ENCODE measurements around the gene TTBK1.

Gene TTBK1

DNA sequence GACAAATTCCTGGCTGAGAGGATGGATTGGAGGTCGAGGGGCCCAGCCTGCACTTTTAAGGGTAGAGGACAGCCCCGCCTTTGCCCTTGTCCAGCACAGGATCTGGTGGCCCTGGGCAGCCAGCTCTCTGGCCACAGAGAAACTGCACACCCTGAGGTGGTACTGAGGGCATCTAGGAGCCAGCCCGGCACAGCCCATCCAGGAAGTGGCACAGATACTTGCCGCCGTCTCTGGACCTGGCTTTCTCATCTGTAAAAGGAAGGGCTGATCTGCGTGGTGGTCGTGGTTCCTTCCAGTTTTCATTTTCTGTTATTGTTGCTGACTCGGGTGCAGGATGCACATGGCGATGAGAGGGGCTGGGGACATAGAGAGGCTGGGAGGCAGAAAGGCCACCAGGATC lies 38.8 kb downstream of the TTBK1 start:
- Mint-ChIP-seq H3K27me3 (peaks cover 18% of the 10 kb centered on the region), H3K4me1 (ENCODE audit: low read depth) (no peaks in the 10 kb centered on the region), H3K4me3 (no peak overlapping the region), H3K9me3 (no peaks in the 10 kb centered on the region), H3K36me3 (ENCODE audit: low read depth) (no peaks in the 10 kb centered on the region), H3K27ac (no peak overlapping the region)

DNA sequence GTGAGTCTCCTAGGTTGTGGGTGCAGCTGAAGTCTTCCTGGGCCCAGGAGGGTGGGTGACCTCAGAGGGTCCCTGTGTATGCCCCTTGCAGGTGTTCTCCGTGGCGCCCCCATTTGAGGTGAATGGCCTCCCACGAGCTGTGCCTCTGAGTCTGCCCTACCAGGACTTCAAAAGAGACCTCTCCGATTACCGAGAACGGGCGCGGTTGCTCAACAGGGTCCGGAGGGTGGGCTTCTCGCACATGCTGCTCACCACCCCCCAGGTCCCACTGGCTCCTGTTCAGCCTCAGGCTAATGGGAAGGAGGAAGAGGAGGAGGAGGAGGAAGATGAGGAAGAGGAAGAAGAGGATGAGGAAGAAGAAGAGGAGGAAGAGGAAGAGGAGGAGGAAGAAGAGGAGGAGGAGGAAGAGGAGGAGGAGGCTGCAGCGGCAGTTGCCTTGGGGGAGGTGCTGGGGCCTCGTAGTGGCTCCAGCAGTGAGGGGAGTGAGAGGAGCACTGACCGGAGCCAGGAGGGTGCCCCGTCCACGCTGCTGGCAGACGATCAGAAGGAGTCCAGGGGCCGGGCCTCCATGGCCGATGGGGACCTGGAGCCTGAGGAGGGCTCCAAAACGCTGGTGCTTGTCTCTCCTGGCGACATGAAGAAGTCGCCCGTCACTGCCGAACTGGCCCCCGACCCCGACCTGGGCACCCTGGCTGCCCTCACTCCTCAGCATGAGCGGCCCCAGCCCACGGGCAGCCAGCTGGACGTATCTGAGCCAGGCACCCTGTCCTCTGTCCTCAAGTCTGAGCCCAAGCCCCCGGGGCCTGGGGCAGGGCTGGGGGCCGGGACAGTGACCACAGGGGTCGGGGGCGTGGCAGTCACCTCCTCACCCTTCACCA lies 39.6 kb downstream of the TTBK1 start:
- no peaks in the 10 kb centered on the region for H3K4me1 Mint-ChIP-seq (ENCODE audit: low read depth)

DNA sequence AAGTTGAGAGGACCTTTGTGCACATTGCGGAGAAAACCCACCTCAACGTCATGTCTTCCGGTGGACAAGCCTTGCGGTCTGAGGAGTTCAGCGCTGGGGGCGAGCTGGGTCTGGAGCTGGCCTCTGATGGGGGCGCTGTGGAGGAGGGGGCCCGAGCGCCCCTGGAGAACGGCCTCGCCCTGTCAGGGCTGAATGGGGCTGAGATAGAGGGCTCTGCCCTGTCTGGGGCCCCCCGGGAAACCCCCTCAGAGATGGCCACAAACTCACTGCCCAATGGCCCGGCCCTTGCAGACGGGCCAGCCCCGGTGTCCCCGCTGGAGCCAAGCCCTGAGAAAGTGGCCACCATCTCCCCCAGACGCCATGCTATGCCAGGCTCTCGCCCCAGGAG lies 40.2 kb downstream of the TTBK1 start:
- H3K4me1 Mint-ChIP-seq (ENCODE audit: low read depth): no peaks in the 10 kb centered on the region
- no peaks in the 10 kb centered on the region for H3K36me3 Mint-ChIP-seq (ENCODE audit: low read depth)
- H3K9me3 Mint-ChIP-seq: no peaks in the 10 kb centered on the region
- no peak overlapping the region for H3K4me3 Mint-ChIP-seq
- H3K27ac Mint-ChIP-seq: no peak overlapping the region
- peaks cover 17% of the 10 kb centered on the region for H3K27me3 Mint-ChIP-seq

More for the DNA sequence above, 39.6 kb downstream of the TTBK1 start:
- no peak overlapping the region for H3K27ac Mint-ChIP-seq
- no peaks in the 10 kb centered on the region for H3K9me3 Mint-ChIP-seq
- no peaks in the 10 kb centered on the region for H3K36me3 Mint-ChIP-seq (ENCODE audit: low read depth)
- H3K4me3 Mint-ChIP-seq: no peak overlapping the region
- peaks cover 17% of the 10 kb centered on the region for H3K27me3 Mint-ChIP-seq

DNA sequence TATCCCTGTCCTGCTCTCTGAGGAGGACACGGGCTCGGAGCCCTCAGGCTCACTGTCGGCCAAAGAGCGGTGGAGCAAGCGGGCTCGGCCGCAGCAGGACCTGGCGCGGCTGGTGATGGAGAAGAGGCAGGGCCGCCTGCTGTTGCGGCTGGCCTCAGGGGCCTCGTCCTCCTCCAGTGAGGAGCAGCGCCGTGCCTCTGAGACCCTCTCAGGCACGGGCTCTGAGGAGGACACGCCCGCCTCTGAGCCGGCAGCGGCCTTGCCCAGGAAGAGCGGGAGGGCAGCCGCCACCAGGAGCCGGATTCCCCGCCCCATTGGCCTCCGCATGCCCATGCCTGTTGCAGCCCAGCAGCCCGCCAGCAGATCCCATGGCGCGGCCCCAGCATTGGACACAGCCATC lies 40.6 kb downstream of the TTBK1 start:
- H3K27ac Mint-ChIP-seq: no peak overlapping the region
- H3K27me3 Mint-ChIP-seq: peaks cover 17% of the 10 kb centered on the region
- no peak overlapping the region for H3K4me3 Mint-ChIP-seq
- H3K36me3 Mint-ChIP-seq (ENCODE audit: low read depth): no peaks in the 10 kb centered on the region
- no peaks in the 10 kb centered on the region for H3K4me1 Mint-ChIP-seq (ENCODE audit: low read depth)
- H3K9me3 Mint-ChIP-seq: no peaks in the 10 kb centered on the region

DNA sequence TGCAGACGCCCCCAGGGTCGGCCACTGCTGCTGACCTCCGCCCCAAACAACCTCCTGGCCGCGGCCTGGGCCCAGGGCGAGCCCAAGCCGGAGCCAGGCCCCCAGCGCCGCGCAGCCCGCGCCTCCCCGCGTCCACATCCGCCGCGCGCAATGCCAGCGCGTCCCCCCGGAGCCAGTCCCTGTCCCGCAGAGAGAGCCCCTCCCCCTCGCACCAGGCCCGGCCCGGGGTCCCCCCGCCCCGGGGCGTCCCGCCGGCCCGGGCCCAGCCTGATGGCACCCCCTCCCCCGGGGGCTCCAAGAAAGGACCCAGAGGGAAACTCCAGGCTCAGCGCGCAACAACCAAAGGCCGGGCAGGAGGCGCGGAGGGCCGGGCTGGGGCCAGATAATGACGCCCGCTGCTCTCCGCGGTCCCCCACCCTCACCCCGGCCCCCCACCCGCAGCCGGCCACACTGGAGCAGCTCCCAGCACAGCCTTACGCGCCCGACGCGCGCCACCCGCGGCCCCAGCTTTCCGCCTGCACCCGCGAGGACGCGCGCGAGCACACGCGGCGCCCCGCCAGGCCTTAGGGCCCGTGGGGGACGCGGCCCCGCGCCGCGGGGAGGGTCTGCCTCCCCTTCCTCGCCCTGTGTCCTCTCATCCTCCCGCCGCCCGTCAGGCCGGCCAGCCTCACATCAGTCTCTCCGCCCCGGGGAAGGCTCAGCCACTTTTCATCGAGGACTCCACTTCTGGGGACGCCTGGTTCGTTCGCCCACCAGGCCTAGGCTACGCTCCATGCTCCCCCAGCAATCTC lies 41.9 kb downstream of the TTBK1 start:
- H3K36me3 Mint-ChIP-seq (ENCODE audit: low read depth): no peaks in the 10 kb centered on the region
- no peaks in the 10 kb centered on the region for H3K9me3 Mint-ChIP-seq
- H3K4me1 Mint-ChIP-seq (ENCODE audit: low read depth): no peaks in the 10 kb centered on the region
- H3K4me3 Mint-ChIP-seq: no peak overlapping the region
- no peak overlapping the region for H3K27ac Mint-ChIP-seq
- H3K27me3 Mint-ChIP-seq: peaks cover 17% of the 10 kb centered on the region

DNA sequence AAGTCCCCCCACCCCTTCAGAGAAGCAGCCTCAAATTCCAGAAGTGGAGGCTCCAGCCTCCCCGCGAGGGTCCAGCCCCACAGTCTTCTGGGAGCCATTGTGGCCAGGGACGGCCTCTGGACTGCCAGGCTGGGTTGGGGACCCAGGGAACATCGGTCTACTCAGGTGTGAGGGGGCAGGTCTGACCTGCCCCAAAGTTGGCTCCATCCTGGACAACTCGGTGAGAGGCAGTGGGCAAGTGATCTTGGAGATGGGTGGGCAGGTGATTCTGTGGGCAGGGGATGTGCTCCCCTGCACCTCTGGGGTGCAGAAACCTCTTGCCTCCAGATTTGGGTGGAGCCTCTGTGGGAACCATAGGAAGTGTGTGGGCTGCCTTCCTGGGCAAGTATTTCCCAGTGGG lies 42.6 kb downstream of the TTBK1 start:
- Mint-ChIP-seq H3K9me3 (no peaks in the 10 kb centered on the region), H3K27ac (no peak overlapping the region), H3K4me3 (no peak overlapping the region), H3K36me3 (ENCODE audit: low read depth) (no peaks in the 10 kb centered on the region), H3K27me3 (peaks cover 11% of the 10 kb centered on the region), H3K4me1 (ENCODE audit: low read depth) (no peaks in the 10 kb centered on the region)

DNA sequence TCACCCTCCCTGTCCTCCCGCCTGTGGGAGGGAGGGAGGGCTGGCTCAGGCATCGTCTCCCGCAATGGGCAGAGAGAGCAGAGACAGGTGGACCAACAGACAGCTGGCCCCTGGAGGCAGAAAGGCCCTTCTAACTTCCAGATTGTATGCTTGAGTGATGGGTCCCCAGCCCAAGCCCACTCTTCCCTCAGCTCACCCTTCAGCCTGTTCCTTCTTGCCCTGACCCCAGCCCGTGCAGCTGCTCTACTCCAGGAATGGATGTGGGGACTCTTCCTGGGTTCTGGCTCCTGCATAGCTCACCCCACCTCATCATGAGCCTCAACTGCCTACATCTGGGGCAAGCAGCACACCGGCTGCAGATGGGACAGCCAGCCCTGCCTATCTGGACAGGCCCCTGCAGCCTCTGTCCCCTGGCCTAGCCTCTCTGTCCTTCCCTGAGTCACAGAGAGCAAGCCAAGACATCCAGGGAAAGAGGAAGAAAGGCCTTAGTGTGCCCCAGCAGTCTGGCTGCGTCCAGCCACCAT lies 43.2 kb downstream of the TTBK1 start:
- Mint-ChIP-seq H3K9me3 (no peaks in the 10 kb centered on the region), H3K36me3 (ENCODE audit: low read depth) (no peaks in the 10 kb centered on the region), H3K27me3 (peaks cover 11% of the 10 kb centered on the region), H3K4me3 (no peak overlapping the region), H3K4me1 (ENCODE audit: low read depth) (no peaks in the 10 kb centered on the region), H3K27ac (no peak overlapping the region)

DNA sequence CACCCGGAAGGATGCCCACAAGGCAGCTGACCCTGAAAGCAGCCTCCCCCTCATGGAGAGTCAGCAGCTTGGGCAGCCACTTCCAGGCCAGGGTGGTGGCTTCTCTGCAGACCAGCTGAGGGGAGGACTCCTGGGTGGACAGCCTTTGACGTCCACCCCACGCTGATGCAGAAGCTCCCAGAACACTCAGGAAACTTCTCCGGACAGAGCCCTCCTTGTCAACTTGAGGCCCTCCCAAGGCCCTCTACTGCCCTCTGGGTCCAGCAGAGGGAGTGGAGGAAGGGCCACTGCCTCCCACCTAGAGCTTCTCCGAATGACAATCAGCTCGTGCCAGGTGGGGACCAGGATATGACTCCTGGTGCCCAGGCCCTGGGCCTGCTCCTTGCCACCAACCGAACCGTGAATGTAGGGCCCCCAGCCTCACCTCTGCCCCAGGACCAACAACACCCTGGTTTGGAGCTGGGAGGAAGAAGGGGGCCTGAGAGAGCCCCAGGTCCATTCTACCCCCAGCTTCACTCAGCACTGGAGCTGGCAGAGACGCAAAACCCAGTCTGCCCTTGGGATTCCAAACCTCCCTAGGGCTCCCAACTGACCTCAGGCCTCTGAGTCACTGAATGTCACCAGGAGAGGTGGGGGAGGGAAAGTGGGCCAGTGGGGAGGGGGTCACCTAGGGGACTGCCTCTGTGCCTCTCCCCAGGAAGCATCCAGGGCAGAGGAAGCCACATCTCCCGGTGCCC lies 43.9 kb downstream of the TTBK1 start:
- Mint-ChIP-seq H3K4me3 (no peak overlapping the region), H3K36me3 (ENCODE audit: low read depth) (no peaks in the 10 kb centered on the region), H3K27ac (no peak overlapping the region), H3K4me1 (ENCODE audit: low read depth) (no peaks in the 10 kb centered on the region), H3K27me3 (peaks cover 11% of the 10 kb centered on the region), H3K9me3 (no peaks in the 10 kb centered on the region)

DNA sequence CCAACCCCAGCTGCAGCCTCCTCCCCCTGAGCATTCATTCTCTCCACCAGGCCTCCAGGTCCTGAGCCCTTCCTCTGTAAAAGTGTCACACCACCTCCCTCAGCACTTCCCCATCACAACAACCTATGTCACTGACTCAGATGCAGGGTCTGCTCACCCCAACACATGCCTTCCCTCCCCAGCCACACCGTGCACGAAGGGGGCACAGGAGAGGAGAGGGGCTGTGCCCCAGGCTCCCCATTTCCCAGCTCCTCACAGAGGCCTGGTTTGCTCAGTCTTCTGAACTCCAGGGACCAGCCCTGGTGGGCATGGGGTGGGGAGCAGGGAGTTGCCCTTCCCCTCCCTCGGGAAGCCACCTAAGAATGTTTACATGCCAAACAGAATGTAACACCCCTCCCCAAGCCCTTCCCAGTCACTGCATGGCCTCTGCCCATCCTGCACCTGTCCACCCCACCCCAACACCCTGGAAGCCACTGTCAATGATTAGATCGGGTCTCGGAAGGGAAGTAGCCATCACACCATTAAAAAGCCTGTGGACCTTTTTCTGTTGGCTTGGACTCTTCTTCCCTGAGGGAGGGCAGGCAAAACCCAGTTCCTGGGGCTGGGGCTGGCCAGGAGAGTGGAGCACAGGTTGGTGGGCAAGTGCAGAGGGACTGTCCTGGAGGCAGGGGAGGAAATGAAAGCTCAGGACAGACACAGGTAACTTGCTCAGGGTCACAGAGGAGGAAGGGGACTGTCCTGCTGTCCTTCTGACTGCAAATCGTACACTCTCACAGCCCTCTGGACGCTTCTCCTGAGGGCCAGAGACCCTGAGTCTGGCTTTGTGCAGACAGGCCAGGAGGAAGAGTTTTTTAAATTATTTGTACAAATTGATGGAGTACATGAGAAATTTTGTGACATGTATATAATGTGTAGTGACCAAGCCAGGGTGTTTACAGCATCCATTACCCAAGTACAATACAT lies 44.7 kb downstream of the TTBK1 start:
- Mint-ChIP-seq H3K4me1 (ENCODE audit: low read depth) (no peaks in the 10 kb centered on the region), H3K27me3 (peaks cover 11% of the 10 kb centered on the region), H3K36me3 (ENCODE audit: low read depth) (no peaks in the 10 kb centered on the region), H3K9me3 (no peaks in the 10 kb centered on the region), H3K4me3 (no peak overlapping the region), H3K27ac (no peak overlapping the region)

DNA sequence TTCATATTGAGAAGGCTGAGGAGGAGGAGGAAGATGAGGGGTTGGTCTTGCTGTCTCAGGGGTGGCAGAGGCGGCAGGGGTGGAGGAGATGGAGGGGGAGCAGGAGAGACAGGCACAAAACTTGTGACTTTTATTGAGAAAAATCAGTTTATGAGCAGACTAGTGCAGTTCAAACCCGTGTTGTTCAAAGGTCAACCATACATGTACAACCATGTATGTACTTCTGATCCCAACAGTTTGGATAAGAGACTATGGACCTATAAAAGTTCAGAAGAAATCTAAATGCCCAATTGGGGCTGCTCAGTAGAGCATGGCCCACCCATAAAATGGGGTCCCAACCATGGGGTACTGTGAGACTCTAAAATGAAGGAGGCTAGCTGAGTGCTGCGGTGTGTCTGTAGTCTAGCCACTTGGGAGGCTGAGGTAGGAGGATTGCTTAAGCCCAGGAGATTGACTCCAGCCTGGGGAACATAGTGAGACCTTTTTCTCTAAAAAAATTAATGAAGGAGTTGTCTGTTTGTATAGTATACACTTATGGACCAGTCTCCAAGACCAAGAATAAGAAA lies 47.1 kb downstream of the TTBK1 start:
- Mint-ChIP-seq H3K27ac (no peak overlapping the region), H3K4me3 (no peak overlapping the region), H3K36me3 (ENCODE audit: low read depth) (no peaks in the 10 kb centered on the region), H3K9me3 (no peaks in the 10 kb centered on the region), H3K4me1 (ENCODE audit: low read depth) (no peaks in the 10 kb centered on the region), H3K27me3 (peaks cover 8% of the 10 kb centered on the region)

DNA sequence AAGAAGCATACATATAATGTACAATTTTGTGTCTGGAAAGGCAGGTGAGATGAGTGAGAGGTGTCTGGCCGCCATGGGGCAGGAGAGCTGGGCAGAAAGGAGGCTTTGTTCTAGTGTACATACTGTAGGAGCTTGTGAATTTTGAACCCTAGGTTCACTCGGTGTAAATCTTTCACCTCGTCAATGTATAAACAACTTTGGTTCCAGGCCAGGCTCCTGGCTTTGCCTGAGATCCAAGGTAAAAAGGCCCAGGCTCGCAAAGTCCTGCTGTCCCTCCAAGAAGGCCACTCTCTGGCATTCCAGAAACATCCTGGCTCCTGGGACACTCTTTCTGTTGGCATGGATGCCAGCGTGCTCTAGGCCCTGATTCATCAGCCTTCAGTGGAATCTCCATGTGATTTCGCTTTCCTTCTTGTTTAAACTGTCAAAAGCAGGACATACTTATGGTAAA lies 47.6 kb downstream of the TTBK1 start:
- no peak overlapping the region for H3K27ac Mint-ChIP-seq
- H3K4me3 Mint-ChIP-seq: no peak overlapping the region
- peaks cover 3% of the 10 kb centered on the region for H3K27me3 Mint-ChIP-seq
- H3K36me3 Mint-ChIP-seq (ENCODE audit: low read depth): no peaks in the 10 kb centered on the region
- H3K4me1 Mint-ChIP-seq (ENCODE audit: low read depth): no peaks in the 10 kb centered on the region
- no peaks in the 10 kb centered on the region for H3K9me3 Mint-ChIP-seq

DNA sequence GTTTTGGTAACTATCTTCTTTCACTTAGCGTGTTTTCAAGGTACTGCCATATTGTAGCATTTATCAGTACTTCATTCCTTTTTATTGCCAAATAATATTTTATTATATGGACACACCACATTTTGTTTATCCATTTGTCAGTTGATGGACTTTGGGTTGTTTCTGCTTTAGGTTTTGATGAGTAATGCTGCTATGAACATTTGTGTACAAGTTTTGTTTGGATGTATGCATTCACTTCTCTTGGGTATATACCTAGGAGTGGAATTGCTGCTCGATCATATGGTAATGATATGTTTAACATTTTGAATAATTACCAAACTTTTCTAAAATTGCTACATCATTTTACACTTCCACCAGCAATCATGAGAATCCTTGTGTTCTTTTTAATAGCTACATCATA lies 48.4 kb downstream of the TTBK1 start:
- Mint-ChIP-seq H3K27ac (no peak overlapping the region), H3K9me3 (no peaks in the 10 kb centered on the region), H3K4me3 (no peak overlapping the region), H3K4me1 (ENCODE audit: low read depth) (no peaks in the 10 kb centered on the region), H3K27me3 (no peaks in the 10 kb centered on the region), H3K36me3 (ENCODE audit: low read depth) (no peaks in the 10 kb centered on the region)

DNA sequence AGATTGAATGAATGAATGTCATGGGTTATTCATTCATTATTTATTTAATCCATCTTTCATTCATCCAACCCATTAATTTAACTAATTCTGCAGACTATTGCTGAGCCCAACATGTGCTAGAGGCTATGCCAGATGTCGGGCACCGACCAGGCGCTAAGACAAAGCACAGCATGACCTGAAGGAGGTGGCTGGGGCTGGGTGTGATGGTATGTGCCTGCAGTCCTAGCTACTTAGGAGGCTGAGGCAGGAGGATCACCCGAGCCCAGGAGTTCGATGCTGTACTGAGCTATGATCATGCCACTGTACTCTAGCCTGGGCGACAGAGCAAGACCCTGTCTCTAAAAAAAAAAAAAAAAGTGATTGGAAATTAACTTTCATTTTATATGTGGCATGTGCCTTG lies 49.1 kb downstream of the TTBK1 start:
- Mint-ChIP-seq H3K36me3 (ENCODE audit: low read depth) (no peaks in the 10 kb centered on the region), H3K4me3 (no peak overlapping the region), H3K4me1 (ENCODE audit: low read depth) (no peaks in the 10 kb centered on the region), H3K27ac (no peak overlapping the region), H3K27me3 (no peaks in the 10 kb centered on the region), H3K9me3 (no peaks in the 10 kb centered on the region)
